Activated naive CD4-positive, alpha-beta T cell treated with anti-CD3 and anti-CD28 coated beads, Interleukin-2, amount 50 U/mL, for 16 hours (primary cell): Measurements from ENCODE around the gene FST.

ENCODE experiments used
- DNase-seq: peaks from one replicate; pipeline ENCODE4 v3.0.0-alpha.2; 2020

Gene FST

GRCh38 chr5:53480416-53481158, at the start of gene FST:
Gene FST (plus strand): TSS chr5:53480629. CDS start chr5:53480792, 163 bp downstream.
- no peak for DNase-seq

GRCh38 chr5:53431665-53432064, 48.8 kb upstream of the FST start:
- DNase-seq = no peak

- DNase-seq = no peak
These were observed 47.4 kb upstream of the FST start for GRCh38 chr5:53433026-53433425.

- no peak for DNase-seq
These were observed 45.9 kb upstream of the FST start for GRCh38 chr5:53434541-53434940.

- no peak for DNase-seq
These were observed 43.8 kb upstream of the FST start for GRCh38 chr5:53436480-53437191.

GRCh38 chr5:53438079-53438478, 42.4 kb upstream of the FST start:
- DNase-seq = no peak

- DNase-seq = no peak
These were observed 41.6 kb upstream of the FST start for GRCh38 chr5:53438486-53439472.

- DNase-seq = no peak
These were observed 37.5 kb upstream of the FST start for GRCh38 chr5:53442961-53443360.

- no peak for DNase-seq
These were observed 34.9 kb upstream of the FST start for GRCh38 chr5:53445569-53445968.

GRCh38 chr5:53446908-53447307, 33.5 kb upstream of the FST start:
- no peak for DNase-seq

- DNase-seq = no peak
These were observed 31.6 kb upstream of the FST start for GRCh38 chr5:53448851-53449250.

- no peak for DNase-seq
These were observed 26.3 kb upstream of the FST start for GRCh38 chr5:53453898-53454718.

- no peak for DNase-seq
These were observed 25.8 kb upstream of the FST start for GRCh38 chr5:53454719-53455000.

- no peak for DNase-seq
These were observed 24.1 kb upstream of the FST start for GRCh38 chr5:53456366-53456765.

GRCh38 chr5:53463909-53464621, 16.4 kb upstream of the FST start:
- no peak for DNase-seq

- no peak for DNase-seq
These were observed 15.7 kb upstream of the FST start for GRCh38 chr5:53464722-53465121.

GRCh38 chr5:53469946-53470687, 10.3 kb upstream of the FST start:
- no peak for DNase-seq

GRCh38 chr5:53472279-53472678, 8.2 kb upstream of the FST start:
- no peak for DNase-seq

GRCh38 chr5:53472720-53473510, 7.5 kb upstream of the FST start:
- DNase-seq = no peak

GRCh38 chr5:53473633-53474032, 6.8 kb upstream of the FST start:
- no peak for DNase-seq
